ENCODE measurements around the gene GPX8.

Gene GPX8

GRCh38 chr5:55187370-55187769, 27.4 kb downstream of the GPX8 start:
- Histone ChIP-seq H3K4me3 (ENCODE audit: low read depth in 1 of 2, low read length in 1 of 2) (no peak overlapping the region), H3K4me1 (ENCODE audit: control insufficient read depth in 1 of 2, insufficient read depth in 1 of 2, low read depth in 1 of 2, low read length in 1 of 2) (no peaks in the 10 kb centered on the region), H3K9me3 (no peaks in the 10 kb centered on the region), H3K27me3 (peaks cover 100% of the 10 kb centered on the region), H3K36me3 (no peaks in the 10 kb centered on the region), H3K27ac (no peak overlapping the region)
- TF ChIP-seq CTCF (IDR thresholded peaks at IDR 0.05): no peak

- no peaks in the 10 kb centered on the region for H3K4me1 ChIP-seq (ENCODE audit: control insufficient read depth in 1 of 2, insufficient read depth in 1 of 2, low read depth in 1 of 2, low read length in 1 of 2)
- no peak for TF ChIP-seq CTCF (IDR thresholded peaks at IDR 0.05)
- no peak overlapping the region for H3K4me3 ChIP-seq (ENCODE audit: low read depth in 1 of 2, low read length in 1 of 2)
- H3K27ac ChIP-seq: no peak overlapping the region
- H3K36me3 ChIP-seq: no peaks in the 10 kb centered on the region
- no peaks in the 10 kb centered on the region for H3K9me3 ChIP-seq
- H3K27me3 ChIP-seq: peaks cover 100% of the 10 kb centered on the region
Observed at GRCh38 chr5:55188656-55189540, 28.9 kb downstream of the GPX8 start.

- TF ChIP-seq CTCF (IDR thresholded peaks at IDR 0.05): no peak
- peaks cover 100% of the 10 kb centered on the region for H3K27me3 ChIP-seq
- no peak overlapping the region for H3K4me3 ChIP-seq (ENCODE audit: low read depth in 1 of 2, low read length in 1 of 2)
- no peaks in the 10 kb centered on the region for H3K4me1 ChIP-seq (ENCODE audit: control insufficient read depth in 1 of 2, insufficient read depth in 1 of 2, low read depth in 1 of 2, low read length in 1 of 2)
- H3K9me3 ChIP-seq: no peaks in the 10 kb centered on the region
- no peaks in the 10 kb centered on the region for H3K36me3 ChIP-seq
- H3K27ac ChIP-seq: no peak overlapping the region
Observed at GRCh38 chr5:55191165-55191564, 31.2 kb downstream of the GPX8 start.

- H3K27ac ChIP-seq: no peak overlapping the region
- no peaks in the 10 kb centered on the region for H3K9me3 ChIP-seq
- no peak for TF ChIP-seq CTCF (IDR thresholded peaks at IDR 0.05)
- H3K36me3 ChIP-seq: no peaks in the 10 kb centered on the region
- no peaks in the 10 kb centered on the region for H3K4me1 ChIP-seq (ENCODE audit: control insufficient read depth in 1 of 2, insufficient read depth in 1 of 2, low read depth in 1 of 2, low read length in 1 of 2)
- peaks cover 36% of the 10 kb centered on the region for H3K27me3 ChIP-seq
- no peak overlapping the region for H3K4me3 ChIP-seq (ENCODE audit: low read depth in 1 of 2, low read length in 1 of 2)
Observed at GRCh38 chr5:55205001-55205400, 45.0 kb downstream of the GPX8 start.

- TF ChIP-seq CTCF (IDR thresholded peaks at IDR 0.05): no peak
- no peak overlapping the region for H3K27ac ChIP-seq
- H3K36me3 ChIP-seq: no peaks in the 10 kb centered on the region
- no peaks in the 10 kb centered on the region for H3K9me3 ChIP-seq
- H3K27me3 ChIP-seq: peaks cover 79% of the 10 kb centered on the region
- H3K4me3 ChIP-seq (ENCODE audit: low read depth in 1 of 2, low read length in 1 of 2): no peak overlapping the region
- H3K4me1 ChIP-seq (ENCODE audit: control insufficient read depth in 1 of 2, insufficient read depth in 1 of 2, low read depth in 1 of 2, low read length in 1 of 2): no peaks in the 10 kb centered on the region
Observed at GRCh38 chr5:55211184-55211874, 51.4 kb downstream of the GPX8 start.

Measured in neutrophil (primary cell).